ENCODE results near the gene PCED1A. TPM values are rescaled to one million over a fixed set of nuclear protein-coding genes. Genes with fewer than 3 reads are reported as not detected.

Gene PCED1A
- total and polyA plus RNA-seq, 2 of the 13 experiments (the other 11 are each of a cell fraction or from before 2014, with no cell fraction given) = 40.1 to 84.2 TPM

GRCh38 chr20:2846698-2847097 is 6.2 kb upstream of the PCED1A start (continued):
- TF ChIP-seq FOXP4 (CRISPR knock-in tag; IDR thresholded peaks at IDR 0.05) = no peak
- TF ChIP-seq BRCA1 (CRISPR knock-in tag; IDR thresholded peaks at IDR 0.05) = no peak
- no peak for TF ChIP-seq NBN (conservative IDR thresholded peaks at IDR 0.05)
- no peak for TF ChIP-seq POLR2G (IDR thresholded peaks at IDR 0.05; ENCODE audit: low read depth, low read length)
- TF ChIP-seq RFX3 (CRISPR knock-in tag; IDR thresholded peaks at IDR 0.05) = no peak

GRCh38 chr20:2845607-2846006 is 5.2 kb upstream of the PCED1A start:
- BruUV-seq (replicated peaks) = no TSS peak
- no peak overlapping the region for H3K4me2 ChIP-seq (ENCODE audit: low read depth, low read length)
- FAIRE-seq = no peak
- no peaks in the 10 kb centered on the region for H3K79me2 ChIP-seq (ENCODE audit: insufficient read depth, low read length)
- H3K4me3 ChIP-seq (replicated peaks in 1 of 3; ENCODE audit: insufficient read depth in 1 of 3, low read depth in 2 of 3, low read length in 3 of 3) = no peak overlapping the region
- TF ChIP-seq BHLHE40 (IDR thresholded peaks at IDR 0.05; ENCODE audit: low read length) (no peak), BORCS8-MEF2B (CRISPR knock-in tag; IDR thresholded peaks at IDR 0.05) (no peak), RFX3 (CRISPR knock-in tag; IDR thresholded peaks at IDR 0.05) (no peak), ZSCAN22 (CRISPR knock-in tag; IDR thresholded peaks at IDR 0.05) (no peak), SP1 (IDR thresholded peaks at IDR 0.05) (no peak), SP1 (CRISPR knock-in tag; IDR thresholded peaks at IDR 0.05) (no peak), KDM1A (CRISPR knock-in tag; IDR thresholded peaks at IDR 0.05) (no peak), ZC3H13 (CRISPR knock-in tag; IDR thresholded peaks at IDR 0.05) (no peak), ZNF207 (IDR thresholded peaks at IDR 0.05; ENCODE audit: borderline replicate concordance) (no peak), SP4 (CRISPR knock-in tag; IDR thresholded peaks at IDR 0.05) (no peak), ZNF816 (CRISPR knock-in tag; IDR thresholded peaks at IDR 0.05; ENCODE audit: borderline replicate concordance) (no peak), LCORL (IDR thresholded peaks at IDR 0.05) (no peak), LCORL (CRISPR knock-in tag; IDR thresholded peaks at IDR 0.05) (no peak), ZNF335 (CRISPR knock-in tag; IDR thresholded peaks at IDR 0.05) (no peak), GATA4 (IDR thresholded peaks at IDR 0.05; ENCODE audit: borderline replicate concordance, low read depth) (no peak)
- TF ChIP-seq, protein P1, sequence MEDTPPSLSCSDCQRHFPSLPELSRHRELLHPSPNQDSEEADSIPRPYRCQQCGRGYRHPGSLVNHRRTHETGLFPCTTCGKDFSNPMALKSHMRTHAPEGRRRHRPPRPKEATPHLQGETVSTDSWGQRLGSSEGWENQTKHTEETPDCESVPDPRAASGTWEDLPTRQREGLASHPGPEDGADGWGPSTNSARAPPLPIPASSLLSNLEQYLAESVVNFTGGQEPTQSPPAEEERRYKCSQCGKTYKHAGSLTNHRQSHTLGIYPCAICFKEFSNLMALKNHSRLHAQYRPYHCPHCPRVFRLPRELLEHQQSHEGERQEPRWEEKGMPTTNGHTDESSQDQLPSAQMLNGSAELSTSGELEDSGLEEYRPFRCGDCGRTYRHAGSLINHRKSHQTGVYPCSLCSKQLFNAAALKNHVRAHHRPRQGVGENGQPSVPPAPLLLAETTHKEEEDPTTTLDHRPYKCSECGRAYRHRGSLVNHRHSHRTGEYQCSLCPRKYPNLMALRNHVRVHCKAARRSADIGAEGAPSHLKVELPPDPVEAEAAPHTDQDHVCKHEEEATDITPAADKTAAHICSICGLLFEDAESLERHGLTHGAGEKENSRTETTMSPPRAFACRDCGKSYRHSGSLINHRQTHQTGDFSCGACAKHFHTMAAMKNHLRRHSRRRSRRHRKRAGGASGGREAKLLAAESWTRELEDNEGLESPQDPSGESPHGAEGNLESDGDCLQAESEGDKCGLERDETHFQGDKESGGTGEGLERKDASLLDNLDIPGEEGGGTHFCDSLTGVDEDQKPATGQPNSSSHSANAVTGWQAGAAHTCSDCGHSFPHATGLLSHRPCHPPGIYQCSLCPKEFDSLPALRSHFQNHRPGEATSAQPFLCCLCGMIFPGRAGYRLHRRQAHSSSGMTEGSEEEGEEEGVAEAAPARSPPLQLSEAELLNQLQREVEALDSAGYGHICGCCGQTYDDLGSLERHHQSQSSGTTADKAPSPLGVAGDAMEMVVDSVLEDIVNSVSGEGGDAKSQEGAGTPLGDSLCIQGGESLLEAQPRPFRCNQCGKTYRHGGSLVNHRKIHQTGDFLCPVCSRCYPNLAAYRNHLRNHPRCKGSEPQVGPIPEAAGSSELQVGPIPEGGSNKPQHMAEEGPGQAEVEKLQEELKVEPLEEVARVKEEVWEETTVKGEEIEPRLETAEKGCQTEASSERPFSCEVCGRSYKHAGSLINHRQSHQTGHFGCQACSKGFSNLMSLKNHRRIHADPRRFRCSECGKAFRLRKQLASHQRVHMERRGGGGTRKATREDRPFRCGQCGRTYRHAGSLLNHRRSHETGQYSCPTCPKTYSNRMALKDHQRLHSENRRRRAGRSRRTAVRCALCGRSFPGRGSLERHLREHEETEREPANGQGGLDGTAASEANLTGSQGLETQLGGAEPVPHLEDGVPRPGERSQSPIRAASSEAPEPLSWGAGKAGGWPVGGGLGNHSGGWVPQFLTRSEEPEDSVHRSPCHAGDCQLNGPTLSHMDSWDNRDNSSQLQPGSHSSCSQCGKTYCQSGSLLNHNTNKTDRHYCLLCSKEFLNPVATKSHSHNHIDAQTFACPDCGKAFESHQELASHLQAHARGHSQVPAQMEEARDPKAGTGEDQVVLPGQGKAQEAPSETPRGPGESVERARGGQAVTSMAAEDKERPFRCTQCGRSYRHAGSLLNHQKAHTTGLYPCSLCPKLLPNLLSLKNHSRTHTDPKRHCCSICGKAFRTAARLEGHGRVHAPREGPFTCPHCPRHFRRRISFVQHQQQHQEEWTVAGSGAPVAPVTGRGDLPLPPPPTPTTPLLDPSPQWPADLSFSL (CRISPR knock-in tag; IDR thresholded peaks at IDR 0.05) = no peak
- intact Hi-C loops (cut with micrococcal nuclease; ENCODE audit: unreplicated experiment) = no loop called here
- H3K27ac ChIP-seq (ENCODE audit: extremely low read length, insufficient read depth, low read length) = no peak overlapping the region
- WGBS (ENCODE audit: low lambda C conversion rate) = 82% methylated on average over 2 of the region's 2 CpGs
- in situ Hi-C loops (cut with HindIII; ENCODE audit: extremely low pct_ligation_motif_present, low pct_unique_long_range_greater_than_20kb) = loop anchor here (10.0 kb wide), 1 partner anchor 91 kb away; no protein-coding TSS in a partner anchor
- peaks cover 9% of the 10 kb centered on the region for H3K4me1 ChIP-seq (ENCODE audit: insufficient read depth, low read length)
- H4K20me1 ChIP-seq (ENCODE audit: insufficient read depth, low read length) = no peaks in the 10 kb centered on the region
- ChIA-PET POLR2A (no interaction called here), CTCF (ENCODE audit: low intra/inter-chr PET ratio, low total read pairs) (no interaction called here)
- no peak overlapping the region for H2AFZ ChIP-seq (ENCODE audit: low read length)
- H3K27me3 ChIP-seq (ENCODE audit: control insufficient read depth in 1 of 2, insufficient read depth in 2 of 2, low read length in 2 of 2) = no peaks in the 10 kb centered on the region; a peak in 1 of 5 replicates
- H3K9ac ChIP-seq (ENCODE audit: insufficient read depth, low read depth, low read length) = no peak overlapping the region
- no peak for ATAC-seq
- DNase-seq (ENCODE audit: low spot score) = no peak
- no peaks in the 10 kb centered on the region for H3K9me3 ChIP-seq (ENCODE audit: low read length)
- no peaks in the 10 kb centered on the region for H3K36me3 ChIP-seq (replicated peaks in 1 of 2; ENCODE audit: control insufficient read depth in 1 of 2, insufficient read depth in 2 of 2, low read length in 2 of 2)

All from HepG2 (cell line).